ENCODE measurements around the gene ABCD2.

The ABCD2 gene

GRCh38 chr12:39595928-39596327, 23.7 kb downstream of the ABCD2 start:
- no peak for TF ChIP-seq CTCF (conservative IDR thresholded peaks at IDR 0.05)
- H3K27ac ChIP-seq: no peak overlapping the region

- no peak overlapping the region for H3K27ac ChIP-seq
- no peak for TF ChIP-seq CTCF (conservative IDR thresholded peaks at IDR 0.05)
Observed at GRCh38 chr12:39592295-39592694, 27.3 kb downstream of the ABCD2 start.

GRCh38 chr12:39588348-39588747, 31.3 kb downstream of the ABCD2 start:
- no peak overlapping the region for H3K27ac ChIP-seq
- no peak for TF ChIP-seq CTCF (conservative IDR thresholded peaks at IDR 0.05)

- peak; percentile 76 for TF ChIP-seq CTCF (conservative IDR thresholded peaks at IDR 0.05)
- no peak overlapping the region for H3K27ac ChIP-seq
Observed at GRCh38 chr12:39587225-39587624, 32.4 kb downstream of the ABCD2 start.

GRCh38 chr12:39586816-39587215, 32.8 kb downstream of the ABCD2 start:
- TF ChIP-seq CTCF (conservative IDR thresholded peaks at IDR 0.05): no peak
- no peak overlapping the region for H3K27ac ChIP-seq

- no peak for TF ChIP-seq CTCF (conservative IDR thresholded peaks at IDR 0.05)
- H3K27ac ChIP-seq: no peak overlapping the region
Observed at GRCh38 chr12:39581592-39581991, 38.0 kb downstream of the ABCD2 start.

GRCh38 chr12:39575498-39575875, 44.1 kb downstream of the ABCD2 start:
- no peak for TF ChIP-seq CTCF (conservative IDR thresholded peaks at IDR 0.05)
- no peak overlapping the region for H3K27ac ChIP-seq
